HTR-8/SVneo (cell line): ENCODE results near the gene SSH3.
"Not testable (repeated sequence)": the region's sequence is repeated elsewhere in the genome, so short reads cannot be mapped to it uniquely, and the experiment has no call there.

ENCODE experiments used
- DNase-seq: peaks from one replicate; pipeline ENCODE4 v3.0.0; 2011; ENCODE audit warnings: low spot score, mixed read lengths; ENCODE audit not compliant: insufficient read length
- FAIRE-seq: peaks from 2 replicates; lab custom pipeline; 2011; peaks lifted over from hg19 to GRCh38; lab: Jason Lieb, UNC

Gene SSH3, protein sequence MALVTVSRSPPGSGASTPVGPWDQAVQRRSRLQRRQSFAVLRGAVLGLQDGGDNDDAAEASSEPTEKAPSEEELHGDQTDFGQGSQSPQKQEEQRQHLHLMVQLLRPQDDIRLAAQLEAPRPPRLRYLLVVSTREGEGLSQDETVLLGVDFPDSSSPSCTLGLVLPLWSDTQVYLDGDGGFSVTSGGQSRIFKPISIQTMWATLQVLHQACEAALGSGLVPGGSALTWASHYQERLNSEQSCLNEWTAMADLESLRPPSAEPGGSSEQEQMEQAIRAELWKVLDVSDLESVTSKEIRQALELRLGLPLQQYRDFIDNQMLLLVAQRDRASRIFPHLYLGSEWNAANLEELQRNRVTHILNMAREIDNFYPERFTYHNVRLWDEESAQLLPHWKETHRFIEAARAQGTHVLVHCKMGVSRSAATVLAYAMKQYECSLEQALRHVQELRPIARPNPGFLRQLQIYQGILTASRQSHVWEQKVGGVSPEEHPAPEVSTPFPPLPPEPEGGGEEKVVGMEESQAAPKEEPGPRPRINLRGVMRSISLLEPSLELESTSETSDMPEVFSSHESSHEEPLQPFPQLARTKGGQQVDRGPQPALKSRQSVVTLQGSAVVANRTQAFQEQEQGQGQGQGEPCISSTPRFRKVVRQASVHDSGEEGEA

DNA sequence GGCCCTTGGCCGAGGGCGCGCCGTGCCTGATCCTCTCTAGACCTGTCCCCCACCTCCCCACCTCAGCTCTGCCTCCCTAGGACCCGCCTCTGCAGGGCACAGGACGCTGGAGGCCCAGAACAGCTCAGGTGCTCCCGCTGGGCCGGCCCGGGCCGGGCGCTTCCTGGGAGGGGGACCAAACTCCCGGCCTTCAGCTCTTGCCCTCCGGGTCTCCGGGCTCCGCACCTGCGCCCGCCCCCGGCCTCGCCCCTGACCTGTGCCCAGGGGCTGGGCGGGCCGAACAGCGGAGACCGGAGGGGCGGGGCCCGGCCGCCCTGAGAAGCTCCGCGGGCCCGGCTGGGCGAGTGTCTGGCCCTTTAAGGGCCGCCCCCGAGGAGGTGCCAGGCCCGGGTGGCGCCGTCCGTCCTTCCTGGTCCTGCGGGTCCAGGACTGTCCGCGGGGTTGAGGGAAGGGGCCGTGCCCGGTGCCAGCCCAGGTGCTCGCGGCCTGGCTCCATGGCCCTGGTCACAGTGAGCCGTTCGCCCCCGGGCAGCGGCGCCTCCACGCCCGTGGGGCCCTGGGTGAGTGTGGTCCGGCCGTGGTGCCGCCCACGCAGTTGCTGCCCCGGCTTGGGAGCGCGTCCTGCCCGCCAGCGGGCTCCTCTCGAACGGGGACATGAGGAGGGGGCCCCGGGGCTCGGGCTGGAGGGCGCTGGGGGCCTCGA lies at the start of gene SSH3:
Gene SSH3, plus strand, starts transcription at position 399 of the 703 bp plus-strand sequence. Its CDS starts 96 bp downstream, at position 495.
- no peak for FAIRE-seq
- DNase-seq: peak; percentile 85

DNA sequence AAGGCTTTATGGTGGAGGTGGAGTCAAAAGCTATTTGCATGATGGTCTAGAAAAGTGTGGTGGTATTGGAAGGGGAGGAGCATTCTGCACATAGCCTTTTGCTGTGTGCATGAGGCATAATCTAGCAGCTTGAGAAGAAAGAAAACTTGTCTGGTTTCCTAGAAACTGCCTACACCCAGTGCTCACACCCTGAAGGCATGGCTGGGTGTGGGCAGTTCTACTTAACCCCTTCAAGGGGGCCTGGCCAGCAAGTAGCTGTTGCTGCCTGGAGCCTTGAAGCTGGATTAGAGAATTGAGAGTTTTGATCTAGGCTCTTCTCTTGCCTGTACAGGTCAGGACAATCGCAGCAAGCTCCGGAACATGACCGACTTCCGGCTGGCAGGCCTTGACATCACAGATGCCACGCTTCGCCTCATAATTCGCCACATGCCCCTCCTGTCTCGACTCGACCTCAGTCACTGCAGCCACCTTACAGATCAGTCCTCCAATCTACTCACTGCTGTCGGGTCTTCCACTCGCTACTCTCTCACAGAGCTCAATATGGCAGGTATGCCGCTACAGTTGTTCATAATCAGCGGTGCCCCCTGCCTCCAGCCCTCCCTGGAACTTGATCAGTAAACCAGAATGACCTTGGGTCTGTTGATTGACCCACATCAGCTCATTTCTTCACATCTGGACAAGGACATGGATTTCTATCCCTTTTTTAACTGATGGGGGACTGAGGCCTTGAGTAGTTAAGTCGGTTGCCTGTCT lies 49.3 kb upstream of the SSH3 start:
- no peak for DNase-seq

DNA sequence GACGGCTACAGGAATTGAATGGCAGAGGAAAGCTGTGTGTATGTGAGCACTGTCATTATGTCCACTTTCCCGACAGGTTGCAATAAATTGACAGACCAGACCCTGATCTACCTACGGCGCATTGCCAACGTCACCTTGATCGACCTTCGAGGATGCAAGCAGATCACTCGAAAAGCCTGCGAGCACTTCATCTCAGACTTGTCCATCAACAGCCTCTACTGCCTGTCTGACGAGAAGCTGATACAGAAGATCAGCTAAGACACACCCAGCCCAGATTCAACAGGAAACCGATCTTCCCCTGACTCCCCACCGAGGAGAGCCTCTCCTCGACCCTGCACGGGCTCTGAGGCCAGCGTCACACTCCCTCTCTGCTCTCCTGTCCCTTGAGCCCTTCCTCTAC lies 48.5 kb upstream of the SSH3 start:
- DNase-seq (no peak), FAIRE-seq (no peak)

More for the DNA sequence above, 49.3 kb upstream of the SSH3 start:
- FAIRE-seq: no peak

DNA sequence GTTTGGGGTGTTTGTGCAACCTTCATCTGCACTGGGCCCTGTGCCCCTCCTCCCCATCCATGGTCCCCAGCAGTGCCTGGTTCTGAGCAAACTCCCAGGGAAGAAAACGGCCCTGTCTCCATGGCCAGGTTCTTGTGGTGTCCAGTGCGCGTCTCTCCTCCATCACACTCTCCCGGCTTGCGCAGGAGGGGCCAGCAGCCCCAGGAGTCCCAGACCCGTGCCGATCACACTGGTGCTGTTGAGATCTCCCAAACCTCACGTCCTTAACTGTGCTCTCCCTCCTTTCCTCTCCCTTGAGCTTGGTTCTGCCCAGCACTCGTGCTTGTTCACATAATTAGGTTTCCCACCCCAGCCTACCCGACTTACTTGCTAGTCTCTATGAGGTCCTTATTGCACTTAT lies 48.0 kb upstream of the SSH3 start:
- DNase-seq (no peak), FAIRE-seq (no peak)

DNA sequence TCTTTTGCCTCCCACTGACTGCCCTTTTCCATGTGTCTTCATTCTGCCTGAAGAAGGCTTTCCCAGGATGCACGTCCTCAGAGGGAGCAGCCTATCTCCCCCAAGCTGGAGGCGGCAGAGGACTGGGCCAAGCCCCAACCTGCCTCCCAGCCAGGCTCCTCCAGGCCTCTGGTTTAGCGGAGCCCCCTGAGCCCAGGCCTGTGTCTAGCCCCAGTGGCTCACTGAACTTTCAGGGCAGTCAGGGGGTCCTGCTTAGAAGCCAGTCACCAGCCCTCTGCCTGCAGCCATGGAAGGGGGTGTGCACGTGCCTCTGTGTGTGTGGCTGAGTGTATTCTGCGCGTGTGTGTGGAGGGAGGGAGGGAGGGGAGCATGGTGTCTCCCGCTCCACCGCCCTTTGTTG lies 47.5 kb upstream of the SSH3 start:
- DNase-seq: no peak

DNA sequence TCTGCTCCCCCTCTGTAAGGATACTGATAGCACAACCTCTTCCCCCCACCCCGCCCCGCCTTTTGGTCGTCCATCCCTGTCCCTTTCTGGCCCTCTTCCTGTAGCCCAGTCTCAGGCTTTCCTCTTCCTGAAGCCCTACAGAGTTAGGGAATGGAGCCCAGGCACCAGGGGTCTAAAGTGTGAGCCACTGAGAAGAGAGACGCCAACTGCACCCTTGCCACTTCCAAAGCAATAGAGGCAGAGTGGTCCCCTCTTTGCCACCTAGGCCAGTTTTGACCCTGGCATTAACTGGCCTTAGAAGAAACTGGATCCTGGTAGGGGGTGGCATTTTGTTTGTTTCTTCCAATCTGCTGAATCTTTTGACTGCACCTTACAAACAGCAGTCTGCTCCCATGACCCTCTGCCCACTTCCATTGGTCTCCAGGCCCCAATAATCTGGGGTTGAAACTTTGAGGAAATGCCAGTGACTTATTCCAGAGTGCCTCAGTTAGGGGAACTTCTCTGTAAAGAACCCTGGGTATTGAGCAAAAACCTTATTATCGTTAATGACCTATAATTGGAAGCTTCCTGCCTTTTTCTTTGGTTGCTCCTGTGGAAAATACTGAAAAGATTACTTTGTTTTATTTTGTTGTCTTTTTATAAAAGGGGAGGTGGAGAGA lies 46.7 kb upstream of the SSH3 start:
- no peak for DNase-seq
- FAIRE-seq: no peak

More for the DNA sequence above, 47.5 kb upstream of the SSH3 start:
- no peak for FAIRE-seq

DNA sequence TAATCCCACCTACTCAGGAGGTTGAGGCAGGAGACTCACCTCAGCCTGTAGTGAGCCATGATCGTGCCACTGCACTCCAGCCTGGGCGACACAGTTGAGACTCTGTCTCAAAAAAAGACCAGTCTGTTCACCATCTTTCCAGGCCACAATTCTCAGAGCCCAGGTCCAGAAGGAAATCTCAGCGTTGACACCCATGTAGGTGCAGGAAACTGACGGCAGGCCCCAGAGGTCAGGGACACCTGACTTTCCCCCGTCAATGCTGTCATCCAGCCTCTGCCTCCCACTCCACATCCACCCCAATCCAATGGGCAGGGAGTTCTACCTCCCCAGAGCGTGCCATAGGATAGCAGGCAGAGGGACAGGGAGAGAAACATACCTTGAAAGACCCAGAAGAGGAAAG lies 42.9 kb upstream of the SSH3 start:
- FAIRE-seq (no peak), DNase-seq (no peak)

DNA sequence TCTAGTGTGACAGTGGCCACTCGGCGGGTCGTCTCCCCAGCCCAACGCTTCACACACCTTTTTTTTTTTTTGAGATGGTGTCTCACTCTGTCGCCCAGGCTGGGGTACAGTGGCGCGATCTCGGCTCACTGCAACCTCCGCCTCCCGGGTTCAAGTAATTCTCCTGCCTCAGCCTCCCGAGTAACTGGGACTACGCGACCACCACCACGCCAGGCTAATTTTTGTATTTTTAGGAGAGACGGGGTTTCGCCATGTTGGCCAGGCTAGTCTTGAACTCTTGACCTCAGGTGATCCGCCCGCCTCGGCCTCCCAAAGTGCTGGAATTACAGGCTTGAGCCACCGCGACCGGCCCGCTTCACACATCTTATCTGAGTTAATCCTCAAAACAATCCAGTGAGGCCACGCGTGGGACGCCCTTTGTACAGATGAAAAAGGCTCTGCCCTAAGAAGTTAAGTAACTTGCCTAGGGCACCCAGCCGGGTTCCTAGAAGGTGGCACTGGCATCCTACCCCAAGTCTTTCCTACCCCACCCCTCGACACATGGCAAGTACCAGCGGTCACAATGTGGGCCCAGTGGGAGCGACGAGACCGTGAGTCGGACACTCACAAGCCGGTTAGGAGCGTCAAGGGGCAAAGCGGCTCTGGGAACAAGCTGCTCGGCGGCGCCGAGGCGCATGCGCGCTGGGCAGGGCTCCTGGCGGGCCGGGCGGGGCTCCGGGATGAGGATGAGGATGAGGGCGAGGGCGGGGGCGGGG lies 42.3 kb upstream of the SSH3 start:
- not testable (repeated sequence) for FAIRE-seq, DNase-seq

DNA sequence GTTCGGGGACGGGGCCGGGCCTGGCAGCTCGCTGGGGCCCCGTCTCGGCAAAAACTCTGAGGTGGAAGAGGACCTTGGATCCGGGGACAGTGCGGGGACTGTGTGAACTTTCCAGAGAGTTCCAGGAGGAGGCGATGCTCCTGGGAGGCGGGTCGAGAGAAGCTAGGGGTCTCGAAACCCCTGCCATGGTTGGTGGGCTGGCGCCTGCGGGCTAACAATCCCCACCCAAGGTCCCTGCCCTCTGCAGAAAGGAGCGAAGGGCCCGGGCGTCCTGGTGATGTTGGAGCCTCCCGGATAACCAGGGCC lies 41.7 kb upstream of the SSH3 start:
- DNase-seq (no peak), FAIRE-seq (no peak)

DNA sequence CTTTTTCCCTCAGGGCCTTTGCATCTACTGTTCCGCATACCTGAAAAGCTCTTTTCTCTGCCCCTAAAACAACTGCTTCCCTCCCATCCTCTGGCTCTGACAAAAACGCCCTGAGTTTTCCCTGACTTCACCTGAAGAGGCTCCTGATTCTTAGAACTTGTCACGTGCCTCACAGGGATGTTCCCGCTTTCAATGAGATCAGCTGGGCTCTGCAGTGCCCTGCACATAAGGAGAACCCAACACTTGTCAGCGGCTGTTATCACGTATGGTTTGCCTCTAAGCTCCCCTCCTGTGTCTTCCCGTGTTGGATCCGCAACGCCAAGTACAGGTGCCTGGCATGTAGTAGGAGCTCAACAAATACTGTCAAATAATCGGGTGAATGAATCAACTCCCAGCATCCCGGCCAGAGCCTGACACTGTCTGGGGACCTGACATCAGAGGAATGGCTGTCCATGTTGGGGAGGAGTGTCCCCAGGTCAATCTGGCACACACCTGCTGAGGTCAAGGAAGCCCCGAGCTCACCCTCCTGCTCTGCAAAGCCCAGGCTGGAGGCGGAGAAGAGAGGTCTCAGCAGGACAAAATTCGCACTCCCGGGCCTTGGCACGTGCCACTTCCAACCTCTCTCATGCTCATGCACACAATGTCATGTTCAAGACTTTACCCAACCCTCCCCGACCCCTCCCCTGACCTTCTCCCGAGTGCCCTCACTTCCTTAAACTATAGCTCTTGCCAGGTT lies 41.2 kb upstream of the SSH3 start:
- DNase-seq (no peak), FAIRE-seq (peak; percentile 69)

DNA sequence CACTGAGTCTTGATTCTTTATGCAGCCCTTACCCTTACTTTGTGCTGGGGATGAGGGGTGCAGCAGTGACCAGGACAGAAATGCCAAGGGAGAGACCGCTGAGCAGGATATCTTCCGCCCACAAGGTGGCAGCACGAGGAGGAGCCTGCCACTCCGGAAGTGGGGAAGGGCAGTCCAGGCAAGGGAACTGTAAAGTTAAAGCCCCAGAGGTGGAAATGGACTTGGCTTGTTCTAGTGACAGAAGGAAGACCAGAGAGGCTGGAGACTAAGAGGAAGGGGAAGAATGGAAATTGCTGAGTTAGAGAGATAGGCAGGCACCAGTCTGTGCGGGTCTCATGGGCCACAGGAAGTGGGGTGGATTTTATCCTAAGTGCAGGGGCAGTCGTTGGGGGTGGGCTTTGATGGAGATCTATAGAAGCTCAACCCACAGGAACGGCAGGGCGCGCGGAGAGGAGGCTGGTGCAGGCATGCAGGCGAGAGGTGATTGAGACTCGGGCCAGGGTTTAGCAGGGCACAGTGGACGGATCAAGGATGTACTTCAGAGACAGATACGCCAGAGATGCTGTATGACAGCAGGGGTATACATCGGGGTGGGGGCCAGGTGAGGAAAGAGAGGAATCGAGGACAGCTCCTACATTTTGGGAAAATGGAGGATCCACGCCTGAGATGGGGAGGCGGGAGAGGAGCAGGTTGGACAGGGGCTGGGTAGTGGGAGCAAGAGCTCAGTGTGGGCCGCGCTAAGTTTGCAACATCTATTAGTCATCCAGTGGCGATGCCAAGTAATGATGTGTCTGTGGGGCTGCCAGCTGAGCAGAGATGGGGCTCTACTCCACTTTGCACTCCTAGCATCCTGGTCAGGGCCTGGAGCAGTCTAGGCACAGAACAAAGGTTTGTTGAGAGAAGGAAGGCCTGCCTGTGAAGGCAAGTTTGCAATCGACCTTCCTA lies 40.3 kb upstream of the SSH3 start:
- FAIRE-seq (peak; percentile 95), DNase-seq (peak; percentile 98)

DNA sequence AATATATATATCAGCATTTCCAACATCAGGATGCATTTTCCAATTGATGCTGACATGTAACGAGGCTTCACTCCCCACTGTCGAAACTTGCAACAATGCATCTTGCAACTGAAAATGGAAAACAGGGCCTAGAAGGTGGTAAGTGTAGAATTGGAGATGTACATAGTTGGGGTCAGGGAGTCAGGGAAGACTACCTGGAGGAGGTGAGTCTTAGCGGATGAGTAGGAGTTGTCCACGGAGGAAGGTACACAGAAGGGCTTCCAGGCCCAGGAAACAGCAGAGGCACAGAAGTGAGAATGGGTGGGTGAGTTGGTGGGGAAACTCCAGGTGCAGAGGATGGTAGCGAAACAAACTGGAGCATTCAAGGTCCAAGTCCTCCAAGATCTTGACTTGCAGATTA lies 39.1 kb upstream of the SSH3 start:
- FAIRE-seq (no peak), DNase-seq (no peak)

DNA sequence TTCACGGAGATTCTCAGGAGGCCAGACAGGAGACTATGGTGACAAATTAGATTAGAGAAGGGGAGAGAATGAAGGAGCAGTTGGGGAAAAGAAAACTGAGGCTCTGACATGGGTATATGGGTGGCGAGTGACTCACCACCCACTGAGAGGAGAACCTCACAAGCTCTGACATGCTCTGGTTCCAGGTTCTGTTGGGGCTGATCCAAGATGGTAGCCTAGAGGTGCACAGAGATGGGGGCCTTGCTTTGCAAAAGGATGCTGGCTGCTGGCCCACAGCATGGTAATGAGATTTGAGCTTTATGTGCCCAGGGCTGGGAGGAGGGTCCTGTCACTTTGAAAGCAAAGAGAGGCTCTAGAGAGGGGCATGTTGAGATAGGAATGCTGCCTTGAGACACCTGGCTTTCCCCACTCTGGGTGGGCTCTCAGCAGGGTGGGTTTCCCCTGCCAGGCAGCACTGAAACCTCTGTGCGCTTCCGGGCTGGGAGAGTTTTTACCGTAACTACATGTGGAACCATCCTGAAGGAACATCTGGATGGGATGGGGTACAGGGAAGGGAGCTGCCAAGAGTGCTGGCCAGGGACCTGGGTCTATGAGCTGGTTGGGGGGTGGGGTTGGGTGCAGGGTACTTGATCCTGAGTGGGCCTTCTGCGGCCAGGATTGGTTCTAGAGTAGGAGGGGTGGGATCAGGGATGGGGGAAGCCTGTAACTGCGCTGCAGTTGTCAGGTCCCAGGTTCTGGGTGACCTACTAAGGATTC lies 38.3 kb upstream of the SSH3 start:
- no peak for FAIRE-seq

DNA sequence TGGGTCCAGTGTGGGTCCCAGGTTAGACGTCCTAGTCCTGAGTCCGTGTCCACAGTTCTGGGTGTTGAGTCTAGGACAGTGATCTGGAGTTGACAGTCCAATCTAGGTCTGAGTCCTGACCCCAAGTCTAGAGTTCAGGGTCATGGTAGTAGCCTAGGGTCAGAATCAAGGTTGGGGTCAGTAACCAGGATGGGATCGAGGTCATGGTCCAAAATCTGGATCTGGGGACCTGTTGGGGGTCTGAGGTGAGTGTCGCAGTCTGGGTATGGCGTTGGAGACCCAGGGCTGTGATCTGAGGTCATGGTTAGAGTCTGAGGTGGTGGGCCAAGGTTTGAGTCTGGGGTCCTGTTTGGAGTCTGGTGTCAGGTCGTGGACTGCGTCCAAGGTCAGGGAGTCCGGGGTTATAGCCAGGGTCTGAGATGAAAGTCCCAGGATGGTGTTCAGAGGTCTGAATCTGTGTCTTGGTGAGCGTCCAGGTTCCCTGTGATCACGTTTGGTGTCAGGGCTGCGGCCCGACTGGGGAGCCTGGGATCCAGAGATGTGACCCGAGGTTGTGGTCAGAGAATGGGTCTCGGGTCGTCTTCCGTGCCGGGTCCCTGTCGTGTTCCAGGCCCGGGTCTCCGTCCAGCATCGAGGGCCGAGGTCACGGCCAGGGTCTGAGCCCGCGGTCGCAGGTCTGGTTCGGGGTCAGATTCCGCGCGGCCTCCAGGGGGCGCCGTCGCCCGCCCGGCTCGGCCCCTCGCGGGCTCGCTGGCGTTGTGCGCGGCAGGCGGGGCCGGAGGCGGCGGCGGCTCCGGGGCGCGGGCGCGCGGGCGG lies 37.5 kb upstream of the SSH3 start:
- peak; percentile 92 for DNase-seq

More for the DNA sequence above, 38.3 kb upstream of the SSH3 start:
- no peak for DNase-seq

DNA sequence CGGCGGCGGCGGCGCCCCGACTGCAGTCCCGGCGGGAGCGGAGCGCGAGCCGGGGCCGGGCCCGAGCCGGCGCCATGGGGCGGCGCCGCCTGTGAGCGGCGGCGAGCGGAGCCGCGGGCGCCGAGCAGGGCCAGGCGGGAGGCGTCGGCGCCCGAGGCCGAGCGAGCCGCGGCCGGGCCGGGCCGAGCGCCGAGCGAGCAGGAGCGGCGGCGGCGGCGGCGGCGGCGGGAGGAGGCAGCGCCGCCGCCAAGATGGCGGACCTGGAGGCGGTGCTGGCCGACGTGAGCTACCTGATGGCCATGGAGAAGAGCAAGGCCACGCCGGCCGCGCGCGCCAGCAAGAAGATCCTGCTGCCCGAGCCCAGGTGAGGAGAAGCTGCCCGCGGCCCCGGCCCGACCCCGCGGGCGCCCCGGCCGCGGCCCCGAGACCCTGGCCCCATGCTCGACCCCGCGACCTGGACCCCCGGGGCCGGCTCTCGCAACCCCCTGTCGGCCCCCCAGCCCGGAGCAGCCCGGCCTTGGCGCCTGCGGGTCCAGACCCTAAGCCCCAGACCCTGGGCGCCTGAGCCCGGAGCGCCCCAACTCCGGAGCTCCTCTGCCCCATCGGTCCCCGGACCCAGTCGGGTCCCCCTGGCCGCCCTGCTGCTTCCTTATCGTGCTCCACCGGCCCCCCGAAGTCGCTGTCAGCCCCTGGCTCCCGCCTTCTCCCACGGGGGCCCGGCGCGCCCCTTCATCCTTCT lies 36.7 kb upstream of the SSH3 start, which contains the start of gene GRK2:
Gene GRK2, plus strand, starts transcription at position 25 of the 739 bp plus-strand sequence. Its CDS starts 227 bp downstream, at position 252.
- no peak for FAIRE-seq
- peak; percentile 67 for DNase-seq

More for the DNA sequence above, 37.5 kb upstream of the SSH3 start:
- no peak for FAIRE-seq
